ENCODE measurements around the gene SLC1A5. TPM values are rescaled to one million over a fixed set of nuclear protein-coding genes. Genes with fewer than 3 reads are reported as not detected.
"Not testable (repeated sequence)": the region's sequence is repeated elsewhere in the genome, so short reads cannot be mapped to it uniquely, and the experiment has no call there.

SLC1A5 gene
- total and polyA plus RNA-seq, 8 donors = 67.2 to 172 (median 83.8) TPM

DNA sequence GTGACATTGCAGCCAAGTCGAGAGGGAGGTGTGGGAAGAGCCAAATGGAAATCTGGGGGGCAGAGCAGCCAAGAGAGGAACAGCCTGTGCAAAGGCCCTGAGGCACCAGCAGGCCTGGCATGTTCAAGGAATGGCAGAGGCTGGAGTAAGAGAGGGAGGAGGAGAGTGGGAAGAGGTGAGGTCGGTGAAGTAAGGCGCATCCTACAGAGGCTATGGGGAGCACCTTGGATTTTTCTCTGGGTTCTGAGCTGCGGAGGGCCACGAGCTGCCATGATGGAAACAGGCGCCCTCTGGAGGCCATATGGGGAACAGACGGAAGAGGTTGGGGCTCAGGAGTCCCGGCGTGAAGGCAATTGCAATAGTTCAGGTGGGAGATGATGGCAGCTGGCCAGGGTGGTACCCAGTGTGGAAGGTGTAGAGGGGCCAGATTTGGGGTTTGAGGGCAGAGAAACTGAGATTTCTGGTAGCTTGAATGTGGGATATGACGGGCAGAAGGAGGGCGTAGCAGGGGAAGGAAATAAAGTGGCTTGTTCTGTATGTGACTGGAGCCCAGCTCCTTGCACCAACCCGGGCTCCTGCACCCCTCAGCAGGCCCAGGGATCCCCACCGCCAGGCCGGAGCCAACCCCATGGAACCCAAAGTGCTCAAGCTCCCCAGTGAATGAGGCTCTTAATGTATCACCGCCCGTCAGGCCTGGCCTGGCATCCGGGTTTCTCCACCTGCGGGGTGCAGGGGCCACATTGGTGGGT, 21.7 kb downstream of the SLC1A5 start:
- intact Hi-C loops (cut with DNase I) = no loop called here
- Histone ChIP-seq H3K4me1 (no peaks in the 10 kb centered on the region), H3K36me3 (no peaks in the 10 kb centered on the region), H3K9me3 (no peaks in the 10 kb centered on the region), H3K4me3 (no peak overlapping the region), H3K27me3 (no peaks in the 10 kb centered on the region), H3K27ac (no peak overlapping the region)
- peak in 2 of 4 donors; percentile 60 to 82 for DNase-seq
- TF ChIP-seq, protein P1, sequence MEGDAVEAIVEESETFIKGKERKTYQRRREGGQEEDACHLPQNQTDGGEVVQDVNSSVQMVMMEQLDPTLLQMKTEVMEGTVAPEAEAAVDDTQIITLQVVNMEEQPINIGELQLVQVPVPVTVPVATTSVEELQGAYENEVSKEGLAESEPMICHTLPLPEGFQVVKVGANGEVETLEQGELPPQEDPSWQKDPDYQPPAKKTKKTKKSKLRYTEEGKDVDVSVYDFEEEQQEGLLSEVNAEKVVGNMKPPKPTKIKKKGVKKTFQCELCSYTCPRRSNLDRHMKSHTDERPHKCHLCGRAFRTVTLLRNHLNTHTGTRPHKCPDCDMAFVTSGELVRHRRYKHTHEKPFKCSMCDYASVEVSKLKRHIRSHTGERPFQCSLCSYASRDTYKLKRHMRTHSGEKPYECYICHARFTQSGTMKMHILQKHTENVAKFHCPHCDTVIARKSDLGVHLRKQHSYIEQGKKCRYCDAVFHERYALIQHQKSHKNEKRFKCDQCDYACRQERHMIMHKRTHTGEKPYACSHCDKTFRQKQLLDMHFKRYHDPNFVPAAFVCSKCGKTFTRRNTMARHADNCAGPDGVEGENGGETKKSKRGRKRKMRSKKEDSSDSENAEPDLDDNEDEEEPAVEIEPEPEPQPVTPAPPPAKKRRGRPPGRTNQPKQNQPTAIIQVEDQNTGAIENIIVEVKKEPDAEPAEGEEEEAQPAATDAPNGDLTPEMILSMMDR (IDR thresholded peaks at IDR 0.05) = peak; percentile 66 to 81
- peak; percentile 56 for ATAC-seq

DNA sequence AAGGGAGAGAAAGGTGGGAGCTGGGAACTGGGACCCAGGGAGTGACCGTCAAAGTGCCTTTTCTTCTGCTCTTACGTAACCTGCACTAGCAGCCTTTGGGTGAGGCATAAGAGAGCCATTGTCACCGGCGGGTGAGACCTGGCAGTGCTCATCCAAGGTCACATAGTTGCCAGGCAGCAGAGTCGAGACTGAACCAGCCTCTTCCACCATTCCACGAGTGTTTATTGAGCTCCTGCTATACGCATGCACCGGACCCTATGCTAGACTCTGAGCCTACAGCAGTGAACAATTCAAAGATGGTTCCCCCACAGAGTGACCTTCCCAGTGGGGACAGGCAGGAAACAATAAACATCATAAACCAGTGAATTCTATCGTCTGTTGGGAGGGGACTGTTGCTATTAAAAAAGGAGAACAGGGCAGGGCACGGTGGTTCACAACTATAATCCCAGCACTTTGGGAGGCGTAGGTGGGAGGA, 23.5 kb downstream of the SLC1A5 start:
- intact Hi-C loops (cut with DNase I) = no loop called here
- Histone ChIP-seq H3K4me1 (no peaks in the 10 kb centered on the region), H3K4me3 (no peak overlapping the region), H3K27me3 (no peaks in the 10 kb centered on the region), H3K27ac (no peak overlapping the region), H3K36me3 (no peaks in the 10 kb centered on the region), H3K9me3 (no peaks in the 10 kb centered on the region)
- ATAC-seq = peak; percentile 88
- DNase-seq = peak in 1 of 4 donors; percentile 57
- TF ChIP-seq, protein P1 (IDR thresholded peaks at IDR 0.05) = no peak

- no peaks in the 10 kb centered on the region for H3K27me3 ChIP-seq
- TF ChIP-seq, protein P1 (IDR thresholded peaks at IDR 0.05) = no peak
- H3K9me3 ChIP-seq = no peaks in the 10 kb centered on the region
- peaks cover 0 to 6% of the 10 kb centered on the region in 2 donors for H3K36me3 ChIP-seq
- no peak overlapping the region for H3K4me3 ChIP-seq
- ATAC-seq = no peak
- H3K4me1 ChIP-seq = peaks cover 0 to 9% of the 10 kb centered on the region in 2 donors
- intact Hi-C loops (cut with DNase I) = no loop called here
- no peak overlapping the region for H3K27ac ChIP-seq
- no peak for DNase-seq
These were observed 26.0 kb downstream of the SLC1A5 start for GRCh38 chr19:46762245-46762890.

- intact Hi-C loops (cut with DNase I) = no loop called here
- H3K27me3 ChIP-seq = no peaks in the 10 kb centered on the region
- TF ChIP-seq, protein P1 (IDR thresholded peaks at IDR 0.05) = no peak
- H3K27ac ChIP-seq = peak overlapping the region in 1 of 2 donors; percentile 10
- peaks cover 0 to 13% of the 10 kb centered on the region in 2 donors for H3K36me3 ChIP-seq
- H3K4me3 ChIP-seq = no peak overlapping the region
- H3K9me3 ChIP-seq = no peaks in the 10 kb centered on the region
- peak in 1 of 4 donors; percentile 37 for DNase-seq
- peaks cover 0 to 19% of the 10 kb centered on the region in 2 donors for H3K4me1 ChIP-seq
- ATAC-seq = no peak
These were observed 27.0 kb downstream of the SLC1A5 start for GRCh38 chr19:46761418-46761831.

- H3K27ac ChIP-seq; H3K27me3 ChIP-seq; H3K4me3 ChIP-seq; intact Hi-C loops (cut with DNase I); ATAC-seq; H3K9me3 ChIP-seq; DNase-seq: not testable (repeated sequence)
- peaks cover 0 to 18% of the 10 kb centered on the region in 2 donors for H3K36me3 ChIP-seq
- peaks cover 0 to 19% of the 10 kb centered on the region in 2 donors for H3K4me1 ChIP-seq
These were observed 27.5 kb downstream of the SLC1A5 start for GRCh38 chr19:46760897-46761296.

Data from left lung (tissue), 10 donors.